ENCODE results near the gene TTBK1.

DNA sequence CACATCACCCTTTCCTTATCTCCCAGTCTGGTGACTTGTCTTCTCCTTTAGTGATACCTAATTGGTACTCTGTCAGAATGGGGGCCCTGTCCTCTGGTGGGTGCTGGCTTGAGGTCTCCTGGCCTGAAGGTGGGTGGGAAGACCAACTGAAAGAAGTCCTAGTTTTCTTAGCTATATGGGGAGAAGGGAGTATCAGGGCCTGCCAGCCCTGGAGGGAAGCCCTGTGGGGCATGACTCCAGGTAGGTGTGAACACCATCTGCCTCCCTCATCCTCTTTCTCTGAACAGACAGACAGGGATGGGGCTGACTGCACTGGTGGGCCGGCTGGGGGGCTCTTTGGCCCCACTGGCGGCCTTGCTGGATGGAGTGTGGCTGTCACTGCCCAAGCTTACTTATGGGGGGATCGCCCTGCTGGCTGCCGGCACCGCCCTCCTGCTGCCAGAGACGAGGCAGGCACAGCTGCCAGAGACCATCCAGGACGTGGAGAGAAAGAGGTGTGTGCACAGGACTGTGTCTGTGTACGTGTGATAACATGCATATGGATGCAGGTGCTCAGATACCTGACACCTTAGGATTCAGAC lies 60.6 kb downstream of the TTBK1 start:
- TF ChIP-seq, protein P1, sequence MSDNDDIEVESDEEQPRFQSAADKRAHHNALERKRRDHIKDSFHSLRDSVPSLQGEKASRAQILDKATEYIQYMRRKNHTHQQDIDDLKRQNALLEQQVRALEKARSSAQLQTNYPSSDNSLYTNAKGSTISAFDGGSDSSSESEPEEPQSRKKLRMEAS (IDR thresholded peaks at IDR 0.05; ENCODE audit: low read depth, low read length) = no peak
- TF ChIP-seq, protein P2, sequence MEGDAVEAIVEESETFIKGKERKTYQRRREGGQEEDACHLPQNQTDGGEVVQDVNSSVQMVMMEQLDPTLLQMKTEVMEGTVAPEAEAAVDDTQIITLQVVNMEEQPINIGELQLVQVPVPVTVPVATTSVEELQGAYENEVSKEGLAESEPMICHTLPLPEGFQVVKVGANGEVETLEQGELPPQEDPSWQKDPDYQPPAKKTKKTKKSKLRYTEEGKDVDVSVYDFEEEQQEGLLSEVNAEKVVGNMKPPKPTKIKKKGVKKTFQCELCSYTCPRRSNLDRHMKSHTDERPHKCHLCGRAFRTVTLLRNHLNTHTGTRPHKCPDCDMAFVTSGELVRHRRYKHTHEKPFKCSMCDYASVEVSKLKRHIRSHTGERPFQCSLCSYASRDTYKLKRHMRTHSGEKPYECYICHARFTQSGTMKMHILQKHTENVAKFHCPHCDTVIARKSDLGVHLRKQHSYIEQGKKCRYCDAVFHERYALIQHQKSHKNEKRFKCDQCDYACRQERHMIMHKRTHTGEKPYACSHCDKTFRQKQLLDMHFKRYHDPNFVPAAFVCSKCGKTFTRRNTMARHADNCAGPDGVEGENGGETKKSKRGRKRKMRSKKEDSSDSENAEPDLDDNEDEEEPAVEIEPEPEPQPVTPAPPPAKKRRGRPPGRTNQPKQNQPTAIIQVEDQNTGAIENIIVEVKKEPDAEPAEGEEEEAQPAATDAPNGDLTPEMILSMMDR (IDR thresholded peaks at IDR 0.05; ENCODE audit: low read depth, low read length) = no peak
